Astrocyte of the spinal cord (primary cell): ENCODE measurements around the gene MYH3.

Source experiments
- DNase-seq: peaks from one replicate; pipeline ENCODE4 v3.0.0; 2011; ENCODE audit warnings: low read depth, low spot score
- H3K4me3 ChIP-seq: 2 replicates; pipeline ENCODE4 v1.5.1; 2011; ENCODE audit warnings: low read depth, mild to moderate bottlenecking, low read length, moderate library complexity
- in situ Hi-C: cut with HindIII; loops from 2 replicates; pipeline ENCODE4 v1.10.0; 2017; ENCODE audit warnings: low sequenced_read_pairs
- TF ChIP-seq, protein P1 (sequence below): IDR thresholded peaks from 2 replicates; pipeline ENCODE4 v1.5.1; 2012; ENCODE audit warnings: low read depth, mild to moderate bottlenecking, low read length, inconsistent platforms

Gene MYH3

DNA sequence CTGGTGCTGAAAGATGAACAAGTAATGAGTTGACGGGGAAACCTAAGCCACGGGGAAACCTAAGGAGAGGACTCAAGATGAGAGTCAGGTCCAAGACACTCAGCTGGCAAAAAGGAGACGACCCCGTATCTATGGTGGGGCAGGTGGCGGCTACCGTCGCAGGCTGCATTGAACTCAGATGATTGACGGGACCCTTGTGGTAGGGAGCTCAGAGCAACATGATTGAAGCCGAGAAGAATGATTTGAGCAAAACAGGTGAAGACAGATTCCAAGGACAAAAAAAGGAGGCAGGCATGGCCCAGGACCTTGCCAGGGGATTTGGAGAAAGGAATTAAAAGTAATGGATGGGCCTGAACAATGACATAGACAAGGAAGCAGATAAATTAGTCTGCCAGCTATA, 7.5 kb upstream of the MYH3 start:
- TF ChIP-seq, protein P1, sequence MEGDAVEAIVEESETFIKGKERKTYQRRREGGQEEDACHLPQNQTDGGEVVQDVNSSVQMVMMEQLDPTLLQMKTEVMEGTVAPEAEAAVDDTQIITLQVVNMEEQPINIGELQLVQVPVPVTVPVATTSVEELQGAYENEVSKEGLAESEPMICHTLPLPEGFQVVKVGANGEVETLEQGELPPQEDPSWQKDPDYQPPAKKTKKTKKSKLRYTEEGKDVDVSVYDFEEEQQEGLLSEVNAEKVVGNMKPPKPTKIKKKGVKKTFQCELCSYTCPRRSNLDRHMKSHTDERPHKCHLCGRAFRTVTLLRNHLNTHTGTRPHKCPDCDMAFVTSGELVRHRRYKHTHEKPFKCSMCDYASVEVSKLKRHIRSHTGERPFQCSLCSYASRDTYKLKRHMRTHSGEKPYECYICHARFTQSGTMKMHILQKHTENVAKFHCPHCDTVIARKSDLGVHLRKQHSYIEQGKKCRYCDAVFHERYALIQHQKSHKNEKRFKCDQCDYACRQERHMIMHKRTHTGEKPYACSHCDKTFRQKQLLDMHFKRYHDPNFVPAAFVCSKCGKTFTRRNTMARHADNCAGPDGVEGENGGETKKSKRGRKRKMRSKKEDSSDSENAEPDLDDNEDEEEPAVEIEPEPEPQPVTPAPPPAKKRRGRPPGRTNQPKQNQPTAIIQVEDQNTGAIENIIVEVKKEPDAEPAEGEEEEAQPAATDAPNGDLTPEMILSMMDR, result no peak
- DNase-seq, result no peak
- in situ Hi-C loops, result no loop called here
- H3K4me3 ChIP-seq, result no peak overlapping the region

DNA sequence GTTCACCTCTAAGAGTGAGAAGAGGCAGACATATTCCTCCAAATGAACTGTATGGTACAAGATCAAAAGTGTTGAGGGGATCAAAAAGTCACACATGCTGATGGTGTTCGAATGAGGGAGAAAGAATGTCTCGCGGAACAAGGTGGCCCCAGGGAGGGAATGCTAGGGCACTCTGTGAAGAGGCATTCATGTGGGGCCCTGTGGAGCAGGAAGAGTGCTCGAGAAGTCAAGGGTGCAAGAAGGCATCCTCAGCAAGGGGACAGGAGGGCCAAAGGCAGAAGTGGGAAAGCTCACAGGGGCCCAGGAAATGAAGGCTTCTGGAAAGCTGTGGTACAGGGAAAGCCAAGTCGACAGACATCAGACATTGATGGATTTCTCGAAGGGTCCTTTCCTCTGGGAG, 6.1 kb upstream of the MYH3 start:
- DNase-seq, result no peak
- in situ Hi-C loops, result no loop called here
- H3K4me3 ChIP-seq, result no peak overlapping the region
- TF ChIP-seq, protein P1, result no peak

DNA sequence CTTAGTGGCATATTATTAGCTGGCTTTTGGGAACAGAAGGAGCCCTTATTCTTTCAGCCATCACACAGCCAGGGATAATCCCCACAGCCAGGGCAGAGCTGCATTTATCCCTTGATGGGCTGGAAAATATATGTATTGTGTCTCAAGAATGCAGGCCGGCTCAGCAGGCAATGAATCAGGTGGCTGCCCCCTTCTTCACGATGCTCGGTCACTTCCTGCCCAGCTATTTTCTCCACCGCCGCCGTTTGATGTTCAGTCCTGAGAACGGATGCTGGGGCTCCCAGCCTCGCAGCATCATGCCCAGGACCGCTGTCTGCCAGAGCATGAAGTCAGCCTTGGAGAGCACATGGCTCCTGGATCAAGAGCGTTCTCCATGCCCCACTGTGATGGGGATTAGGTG, 4.3 kb upstream of the MYH3 start:
- TF ChIP-seq, protein P1, result no peak
- in situ Hi-C loops, result no loop called here
- DNase-seq, result peak; percentile 7
- H3K4me3 ChIP-seq, result no peak overlapping the region

DNA sequence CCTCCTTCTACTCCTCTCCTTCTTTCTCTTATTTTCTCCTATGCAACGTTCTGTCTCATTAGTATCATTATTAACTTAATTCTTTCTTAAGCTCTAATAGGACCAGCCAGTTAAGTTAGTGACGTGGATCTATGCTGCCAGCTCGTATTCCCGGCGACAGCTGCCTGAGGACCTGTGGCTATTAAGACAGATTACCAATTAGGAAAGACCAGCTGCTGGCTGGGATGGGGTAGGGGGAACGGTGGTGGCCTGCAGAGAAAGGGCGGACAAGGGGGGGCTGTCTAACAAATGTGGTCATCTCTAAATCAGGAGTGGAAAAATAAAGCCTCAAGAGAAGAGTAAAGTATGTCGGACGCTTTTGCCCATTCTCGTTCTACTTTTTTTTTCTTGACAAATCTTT, 770 bp upstream of the MYH3 start:
- TF ChIP-seq, protein P1, result no peak
- in situ Hi-C loops, result no loop called here
- no peak overlapping the region for H3K4me3 ChIP-seq
- DNase-seq, result no peak

DNA sequence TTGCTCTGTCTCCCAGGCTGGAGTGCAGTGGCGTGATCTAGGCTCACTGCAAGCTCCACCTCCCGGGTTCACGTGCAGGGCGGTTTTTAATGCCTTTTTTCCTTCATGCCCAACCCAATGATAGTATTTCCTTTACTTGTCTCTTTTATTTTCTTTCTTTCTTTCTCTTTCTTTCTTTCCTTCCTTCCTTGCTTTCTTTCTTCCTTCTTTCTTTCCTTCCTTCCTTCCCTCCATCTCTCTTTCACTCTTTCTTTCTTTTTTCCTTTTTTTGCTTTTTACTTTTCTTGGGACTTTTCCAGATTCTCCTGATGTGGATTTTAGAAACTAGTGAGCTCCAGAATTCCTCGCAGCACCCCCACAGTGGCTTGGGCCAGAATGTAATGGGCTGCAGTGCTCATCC, 3.1 kb downstream of the MYH3 start:
- in situ Hi-C loops, result no loop called here
- H3K4me3 ChIP-seq, result no peak overlapping the region
- no peak for DNase-seq
- TF ChIP-seq, protein P1, result no peak

DNA sequence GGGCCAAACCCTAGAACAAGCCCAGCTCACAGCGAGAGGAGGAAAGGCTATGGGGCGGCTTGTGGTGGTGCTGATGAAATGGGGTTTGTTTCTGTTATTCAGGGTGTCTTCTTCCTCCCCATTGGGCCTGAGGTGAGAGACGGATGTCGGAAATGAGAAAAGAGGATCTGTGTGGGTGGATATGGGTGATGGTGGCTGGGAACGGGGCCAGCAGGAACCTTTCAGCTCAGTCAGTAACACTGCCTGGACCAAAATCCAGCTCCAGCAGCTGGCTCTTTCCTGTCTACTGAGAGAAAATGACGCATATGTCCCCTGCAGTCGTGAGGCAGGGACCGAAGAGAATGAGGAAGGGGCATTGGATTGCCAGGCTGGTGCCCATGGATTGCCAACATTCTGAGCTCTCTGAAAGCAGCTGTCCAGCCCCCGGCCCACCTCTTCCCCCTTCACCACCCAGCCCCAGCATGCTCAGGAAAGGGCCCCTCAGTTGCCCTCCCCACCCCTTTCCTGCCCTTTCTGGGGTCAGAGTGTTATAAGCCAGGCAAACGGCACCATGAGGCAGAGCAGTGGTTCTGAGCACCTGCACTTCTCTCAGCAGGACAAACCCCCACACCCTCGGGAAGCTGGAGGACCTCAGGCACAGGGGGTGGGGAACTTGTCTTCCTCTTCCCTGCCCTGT, 4.0 kb downstream of the MYH3 start:
- in situ Hi-C loops, result no loop called here
- TF ChIP-seq, protein P1, result no peak
- no peak overlapping the region for H3K4me3 ChIP-seq
- no peak for DNase-seq

DNA sequence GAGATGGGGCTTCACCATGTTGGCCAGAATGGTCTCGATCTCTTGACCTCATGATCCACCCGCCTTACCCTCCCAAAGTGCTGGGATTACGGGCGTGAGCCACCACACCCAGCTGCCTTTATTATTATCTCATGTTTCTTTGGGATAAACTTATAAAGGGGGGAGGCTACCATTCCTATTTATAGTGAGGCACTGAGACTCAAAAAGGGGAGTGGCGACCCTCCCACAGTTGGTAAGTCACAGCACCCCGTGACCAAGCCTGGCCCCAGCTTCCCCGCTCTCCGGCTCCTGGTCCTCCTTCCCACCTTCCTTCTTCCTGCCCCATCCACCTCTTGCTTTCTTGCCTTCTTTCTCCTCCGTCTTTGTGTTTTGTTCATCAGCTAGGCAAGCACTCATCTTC, 5.2 kb downstream of the MYH3 start:
- no peak for DNase-seq
- in situ Hi-C loops, result no loop called here
- H3K4me3 ChIP-seq, result no peak overlapping the region
- TF ChIP-seq, protein P1, result no peak
